SKM-1 treated with dmso at 0.1 percent for 144 hours (cell line): Measurements from ENCODE around the gene FBN2.
A peak's percentile ranks its signal among the peaks of the same experiment; 100 is the strongest.

Experiments
- DNase-seq: peaks from one replicate; lab custom pipeline; 2025; ENCODE audit not compliant: unreplicated experiment; lab: John Stamatoyannopoulos, UW

FBN2 gene

DNA sequence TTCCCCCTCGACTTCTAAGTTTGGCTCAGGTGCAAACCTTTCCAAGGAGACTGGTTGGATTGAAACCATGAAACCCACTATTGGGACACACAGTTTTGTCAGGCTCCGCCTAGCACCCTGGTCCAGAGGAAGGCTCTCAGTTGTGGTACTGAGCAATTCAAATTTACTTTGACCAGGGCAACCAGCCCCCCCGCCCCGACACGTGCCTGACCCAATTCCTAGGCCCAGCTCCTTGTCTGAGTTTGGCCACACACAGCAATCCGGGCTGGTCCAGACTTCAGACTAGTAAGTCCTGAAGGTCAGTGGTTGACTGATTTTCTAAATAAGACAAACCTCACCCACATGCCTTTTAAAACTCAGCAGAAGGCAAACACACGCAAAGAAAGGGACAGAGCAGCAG lies 321.8 kb downstream of the FBN2 start:
- DNase-seq: no peak

DNA sequence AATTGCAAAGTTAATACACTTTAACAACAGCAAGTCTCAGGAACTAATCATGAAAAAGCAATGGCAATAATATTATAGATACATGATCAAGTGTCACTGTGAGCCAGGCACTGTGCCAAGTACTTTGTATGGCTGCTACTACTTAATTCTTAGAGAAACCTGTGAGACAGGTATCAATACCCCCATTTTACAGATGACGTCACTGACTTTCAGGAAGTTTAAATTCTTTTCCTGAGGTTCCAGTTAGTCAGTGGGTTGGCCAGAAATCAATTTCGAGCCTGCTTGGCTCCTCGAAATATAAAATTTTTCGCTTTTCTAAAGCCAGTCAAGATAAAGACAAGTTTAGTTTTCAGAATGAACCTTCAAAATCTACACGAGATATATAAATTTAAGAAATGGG lies 324.2 kb downstream of the FBN2 start:
- no peak for DNase-seq

GRCh38 chr5:128213340-128213739 lies 324.7 kb downstream of the FBN2 start:
- DNase-seq: peak; percentile 49

DNA sequence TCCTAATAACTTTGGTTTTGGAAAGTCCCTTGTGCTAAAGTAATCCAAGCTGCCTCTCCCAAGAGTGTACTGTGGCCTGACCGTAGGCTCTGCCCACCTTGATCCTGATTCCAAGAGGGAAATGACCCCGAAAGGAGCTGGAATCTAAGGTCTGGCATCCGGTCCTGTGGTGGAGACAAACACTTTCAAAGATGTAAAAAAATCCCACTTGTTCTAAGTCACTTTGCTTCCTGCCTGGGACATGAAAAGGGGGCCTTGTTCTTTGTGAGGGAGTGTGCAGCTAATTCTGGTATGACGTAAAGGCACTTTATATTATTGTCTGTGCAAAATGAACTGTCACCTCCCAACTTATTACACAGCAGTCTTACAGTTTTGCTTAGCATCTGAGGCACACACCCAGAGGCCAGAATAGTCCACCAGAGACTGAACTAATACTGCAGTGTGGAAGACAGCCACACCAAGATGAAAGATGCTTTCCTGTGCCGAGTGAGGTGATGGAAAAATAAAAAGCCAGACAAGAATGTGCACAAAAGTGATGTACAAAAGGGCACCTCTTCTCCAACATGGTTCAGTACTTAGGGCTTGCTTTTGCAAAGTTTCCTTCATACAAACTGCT lies 325.7 kb downstream of the FBN2 start:
- DNase-seq: no peak

- DNase-seq: no peak
Measured at GRCh38 chr5:128208436-128208835, 329.6 kb downstream of the FBN2 start.
